ENCODE measurements around the gene ARL8B.
"Not testable (repeated sequence)": the region's sequence is repeated elsewhere in the genome, so short reads cannot be mapped to it uniquely, and the experiment has no call there.

The ARL8B gene

DNA sequence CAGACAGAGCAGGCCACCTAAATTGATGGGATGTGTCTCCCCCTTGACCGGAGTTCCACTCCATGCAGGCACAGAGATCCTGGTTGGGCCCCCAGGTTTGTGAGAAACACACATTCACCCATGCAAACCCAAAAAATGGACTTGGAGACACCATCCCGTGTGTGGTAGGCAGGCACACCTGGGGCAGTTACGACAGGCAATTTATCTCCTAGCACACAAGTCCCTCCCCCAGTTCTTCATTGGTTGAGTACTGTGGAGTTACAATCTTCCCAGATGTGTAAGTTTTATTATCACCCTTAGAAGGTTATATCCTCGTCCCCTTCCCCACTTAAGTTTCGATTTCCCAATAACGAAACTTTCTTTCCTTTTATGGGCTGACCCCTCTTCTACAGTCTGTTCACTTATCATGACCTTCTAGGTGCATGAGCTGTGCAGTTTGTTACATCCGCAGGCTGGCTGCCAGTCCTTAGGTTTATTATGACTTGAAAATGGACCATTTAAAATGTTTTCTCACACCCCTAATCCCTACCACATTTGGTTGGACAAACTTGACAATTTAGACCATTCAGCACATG lies 27.3 kb downstream of the ARL8B start:
- no peak for DNase-seq

- no peak for DNase-seq
Observed at GRCh38 chr3:5151586-5151985, 29.5 kb downstream of the ARL8B start.

DNA sequence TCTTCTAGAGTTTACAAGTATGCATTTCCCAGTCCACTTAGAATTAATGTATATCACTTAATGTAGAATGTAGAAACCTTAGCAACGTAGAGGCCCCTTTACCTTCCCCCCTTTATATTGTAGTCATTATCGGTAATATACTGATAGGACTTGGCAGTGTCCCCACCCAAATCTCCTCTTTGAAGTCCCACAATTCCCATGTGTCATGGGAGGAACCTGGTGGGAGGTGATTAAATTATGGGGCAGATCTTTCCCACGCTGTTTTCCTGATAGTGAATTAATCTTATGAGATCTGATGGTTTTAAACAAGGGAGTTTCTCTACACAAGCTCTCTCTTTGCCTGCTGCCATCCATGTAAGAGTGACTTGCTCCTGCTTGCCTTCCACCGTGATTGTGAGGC lies 31.0 kb downstream of the ARL8B start:
- DNase-seq: no peak

DNA sequence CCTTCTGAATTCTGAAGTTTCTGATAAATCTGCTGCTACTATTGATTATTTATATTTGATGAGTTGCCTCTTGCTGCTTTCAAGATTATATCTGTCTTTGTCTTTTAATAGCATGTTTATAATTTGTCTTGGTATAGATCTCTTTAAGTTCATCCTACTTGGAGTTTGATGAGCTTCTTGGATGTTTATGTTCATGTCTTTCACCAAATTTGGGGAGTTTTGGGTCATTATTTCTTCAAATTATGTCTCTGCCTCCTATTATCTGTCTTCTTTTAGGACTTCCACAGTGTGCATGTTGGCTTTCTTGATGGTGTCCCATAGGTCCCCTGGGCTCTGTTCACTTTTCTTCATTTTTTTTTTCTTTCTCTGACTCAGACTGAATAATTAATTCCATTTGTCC lies 33.1 kb downstream of the ARL8B start:
- no peak for DNase-seq

DNA sequence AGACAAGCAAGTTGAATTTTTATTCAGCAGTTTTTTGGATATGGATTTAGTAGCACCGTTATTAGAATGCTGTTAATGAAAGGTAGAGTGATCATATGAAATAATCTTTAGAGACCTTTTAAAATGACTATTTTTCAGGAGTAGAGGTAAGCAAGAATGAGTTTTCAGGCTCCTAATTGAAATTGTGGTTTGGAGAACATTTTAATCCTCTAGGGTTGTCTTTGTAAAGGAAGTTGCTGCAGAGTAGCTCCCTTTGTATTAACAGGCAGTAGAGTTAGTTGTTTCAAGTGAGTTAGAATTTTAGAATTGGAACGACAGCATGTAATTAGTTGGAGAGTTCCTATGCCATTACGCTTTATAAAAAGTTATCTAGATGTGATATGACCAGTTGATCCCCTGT lies 38.2 kb downstream of the ARL8B start:
- DNase-seq: no peak

DNA sequence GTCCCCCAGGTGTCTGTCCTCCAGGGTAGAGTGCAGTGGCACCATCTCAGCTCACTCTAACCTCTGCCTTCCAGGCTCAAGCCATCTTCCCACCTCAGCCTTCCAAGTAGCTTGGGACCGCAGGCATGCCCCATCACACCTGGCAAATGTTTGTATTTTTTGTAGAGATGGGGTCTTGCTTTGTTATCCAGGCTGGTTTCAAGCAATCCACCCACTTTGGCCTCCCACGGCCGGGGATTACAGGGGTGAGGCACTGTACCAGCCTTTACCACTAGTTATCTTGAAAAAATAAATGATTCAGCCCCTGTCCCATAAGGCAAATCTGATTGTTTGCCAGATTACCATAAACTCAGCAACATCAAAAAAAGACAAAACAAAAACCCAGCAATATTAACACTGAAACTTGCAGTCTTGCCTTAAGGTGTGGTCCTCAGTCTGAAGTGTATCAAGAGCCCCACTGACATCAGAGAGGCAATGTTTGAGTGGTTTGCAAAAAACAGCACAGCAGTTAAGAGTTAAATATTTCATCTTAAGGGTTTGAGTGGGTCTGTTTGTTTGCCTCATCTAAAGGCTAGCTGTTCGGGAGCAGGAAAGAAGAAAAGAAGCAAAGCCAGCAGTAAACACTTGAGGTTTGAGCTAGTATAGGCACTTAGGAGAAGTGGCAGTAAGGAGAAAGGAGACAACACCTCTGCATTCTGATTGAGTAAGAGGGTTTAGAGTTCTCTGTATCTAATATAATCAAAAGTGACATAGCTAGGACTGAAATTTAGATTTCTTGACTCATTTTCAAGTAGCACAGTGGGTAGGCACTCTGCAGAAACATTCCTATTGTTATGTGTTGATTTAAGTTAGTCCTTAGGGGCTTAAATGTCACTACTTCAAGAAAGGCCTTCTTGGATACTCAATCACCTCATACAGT lies 39.1 kb downstream of the ARL8B start:
- no peak for DNase-seq

GRCh38 chr3:5162102-5162501 lies 40.0 kb downstream of the ARL8B start:
- DNase-seq: no peak

- no peak for DNase-seq
Observed at GRCh38 chr3:5165698-5166097, 43.6 kb downstream of the ARL8B start.

- DNase-seq: no peak
Observed at GRCh38 chr3:5166846-5167245, 44.8 kb downstream of the ARL8B start.

DNA sequence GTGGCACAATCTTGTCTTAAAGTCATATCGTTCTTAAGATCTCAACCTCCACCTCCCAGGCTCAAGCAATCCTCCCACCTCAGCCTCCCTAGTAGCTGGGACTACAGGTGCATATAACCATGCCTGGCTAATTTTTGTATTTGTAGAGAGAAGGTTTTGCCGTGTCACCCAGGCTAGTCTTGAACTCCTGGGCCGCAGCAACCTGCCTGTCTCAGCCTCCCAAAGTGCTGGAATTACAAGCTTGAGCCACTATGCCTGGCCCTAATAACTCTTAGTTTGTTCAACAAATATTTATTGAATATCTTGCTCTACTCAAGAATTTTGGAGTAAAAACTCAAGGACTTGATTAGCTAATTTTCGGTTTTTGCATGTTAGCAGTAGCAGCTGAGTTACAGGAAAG lies 46.0 kb downstream of the ARL8B start:
- no peak for DNase-seq

GRCh38 chr3:5169807-5170206 lies 47.7 kb downstream of the ARL8B start:
- DNase-seq: no peak

DNA sequence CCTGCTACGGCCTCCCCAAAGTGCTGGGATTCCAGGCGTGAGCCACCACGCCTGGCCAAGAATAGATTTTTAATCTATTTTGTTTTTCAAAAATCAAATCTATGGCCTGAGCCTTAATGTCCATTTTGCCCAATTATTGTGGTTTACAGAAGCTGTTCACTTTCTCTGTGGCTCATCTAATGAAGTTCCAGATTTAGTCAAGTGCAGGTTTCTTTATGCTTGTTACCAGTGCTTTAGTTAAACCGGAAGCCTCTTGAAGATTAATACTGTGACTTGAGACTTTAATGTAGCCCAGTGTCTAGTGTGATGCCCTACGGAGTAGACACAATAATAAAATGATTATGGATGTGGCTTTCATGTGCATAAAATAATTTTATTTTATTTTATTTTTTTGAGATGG lies 48.9 kb downstream of the ARL8B start:
- no peak for DNase-seq

- DNase-seq: no peak
Observed at GRCh38 chr3:5172018-5172417, 49.9 kb downstream of the ARL8B start.

GRCh38 chr3:5179036-5179435 lies 56.9 kb downstream of the ARL8B start:
- not testable (repeated sequence) for DNase-seq

- no peak for DNase-seq
Observed at GRCh38 chr3:5181469-5182141, 59.5 kb downstream of the ARL8B start.

- DNase-seq: not testable (repeated sequence)
Observed at GRCh38 chr3:5183714-5184113, 61.6 kb downstream of the ARL8B start.

DNA sequence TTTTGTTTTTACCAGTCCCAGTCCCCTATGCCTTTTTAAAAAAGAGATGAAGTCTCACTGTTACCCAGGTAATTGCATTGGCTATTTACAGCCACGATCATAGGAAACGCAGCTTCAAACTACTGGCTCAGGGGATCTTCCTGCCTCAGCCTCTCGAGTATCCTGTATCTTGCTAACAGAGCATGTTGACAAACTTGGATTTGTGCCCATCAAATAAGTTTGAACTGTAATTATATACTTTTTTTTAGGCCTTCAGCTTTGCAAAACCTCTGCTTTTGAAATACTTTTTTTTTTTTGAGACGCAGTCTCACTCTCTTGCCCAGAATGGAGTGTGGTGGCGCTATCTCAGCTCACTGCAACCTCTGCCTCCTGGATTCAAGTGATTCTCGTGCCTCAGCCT lies 62.4 kb downstream of the ARL8B start:
- DNase-seq: no peak

DNA sequence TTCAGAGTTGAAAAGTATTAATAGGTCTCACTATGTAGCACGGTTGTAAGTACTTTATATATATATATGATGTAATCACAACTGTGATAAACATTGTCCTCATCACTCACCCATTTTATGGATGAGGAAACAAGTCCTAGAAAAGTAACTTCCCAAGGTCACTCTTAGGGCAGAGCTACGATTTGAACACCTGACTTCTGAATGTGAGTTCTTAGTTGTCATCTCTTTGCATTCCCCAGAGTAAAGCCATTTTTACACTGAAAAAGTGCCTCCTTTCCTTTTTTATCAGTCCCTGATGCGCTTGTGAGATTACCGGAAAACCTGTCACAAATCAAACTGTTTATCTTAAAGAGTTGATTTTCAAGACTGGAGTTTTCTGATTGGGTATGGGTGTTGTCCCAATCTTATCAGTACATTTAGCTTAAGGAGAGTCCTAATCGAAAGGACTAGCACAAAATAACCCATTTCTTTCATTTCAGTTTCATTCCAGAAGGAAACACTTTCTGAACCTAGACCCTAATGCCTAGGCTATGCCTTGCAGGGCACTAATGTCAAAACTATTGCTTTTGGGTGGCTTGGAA lies 63.1 kb downstream of the ARL8B start:
- no peak for DNase-seq

DNA sequence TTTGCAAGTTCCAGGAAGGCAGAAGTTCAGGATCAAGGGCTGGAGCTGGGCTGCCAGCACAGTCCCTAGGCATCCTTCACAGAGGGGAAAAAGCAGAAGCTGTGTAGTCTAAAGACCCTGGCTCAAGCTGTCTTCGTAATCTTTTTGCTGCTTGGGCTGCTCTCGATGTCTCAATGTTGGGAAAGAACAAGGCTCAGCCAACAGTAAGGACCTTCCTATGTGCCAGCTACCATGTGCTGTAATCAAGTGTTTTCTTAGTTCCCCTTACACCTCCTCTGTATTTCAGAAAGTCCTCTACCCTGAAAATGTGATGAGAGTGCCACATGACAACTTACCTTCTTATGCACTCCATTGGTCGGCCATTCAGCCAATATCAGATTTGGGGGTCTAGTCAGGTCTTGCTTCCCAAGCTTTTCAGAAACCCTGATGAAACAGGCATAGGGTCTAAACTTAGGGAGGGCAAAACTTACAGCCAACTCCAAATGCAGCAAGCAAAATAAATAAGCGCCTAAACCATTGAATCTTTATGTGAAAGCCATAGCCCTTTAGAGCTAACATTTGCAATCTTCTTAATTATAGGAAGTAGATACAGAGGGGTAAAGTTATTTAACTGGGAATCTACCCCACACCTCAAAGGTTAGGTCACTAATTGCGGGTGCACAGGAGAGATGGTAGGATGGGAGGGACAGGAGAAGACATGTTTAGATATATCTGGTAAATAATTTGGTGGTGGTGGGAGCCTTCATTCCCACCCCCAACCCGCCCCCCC lies 64.2 kb downstream of the ARL8B start:
- no peak for DNase-seq

DNA sequence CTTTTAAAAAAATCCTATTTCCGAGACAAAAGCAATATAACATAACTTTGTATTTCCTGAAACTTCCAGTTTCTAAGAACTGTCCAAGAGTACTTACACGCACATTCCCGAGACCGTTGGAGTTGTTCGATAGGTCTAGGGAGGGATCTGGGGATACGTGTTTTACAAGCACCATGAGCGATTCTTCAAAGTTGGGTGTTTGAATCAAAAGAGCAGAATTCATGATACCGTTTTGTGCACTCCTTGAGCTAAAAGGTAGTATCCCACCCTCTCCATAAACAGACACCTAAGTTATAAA lies 64.7 kb downstream of the ARL8B start:
- DNase-seq: no peak

DNA sequence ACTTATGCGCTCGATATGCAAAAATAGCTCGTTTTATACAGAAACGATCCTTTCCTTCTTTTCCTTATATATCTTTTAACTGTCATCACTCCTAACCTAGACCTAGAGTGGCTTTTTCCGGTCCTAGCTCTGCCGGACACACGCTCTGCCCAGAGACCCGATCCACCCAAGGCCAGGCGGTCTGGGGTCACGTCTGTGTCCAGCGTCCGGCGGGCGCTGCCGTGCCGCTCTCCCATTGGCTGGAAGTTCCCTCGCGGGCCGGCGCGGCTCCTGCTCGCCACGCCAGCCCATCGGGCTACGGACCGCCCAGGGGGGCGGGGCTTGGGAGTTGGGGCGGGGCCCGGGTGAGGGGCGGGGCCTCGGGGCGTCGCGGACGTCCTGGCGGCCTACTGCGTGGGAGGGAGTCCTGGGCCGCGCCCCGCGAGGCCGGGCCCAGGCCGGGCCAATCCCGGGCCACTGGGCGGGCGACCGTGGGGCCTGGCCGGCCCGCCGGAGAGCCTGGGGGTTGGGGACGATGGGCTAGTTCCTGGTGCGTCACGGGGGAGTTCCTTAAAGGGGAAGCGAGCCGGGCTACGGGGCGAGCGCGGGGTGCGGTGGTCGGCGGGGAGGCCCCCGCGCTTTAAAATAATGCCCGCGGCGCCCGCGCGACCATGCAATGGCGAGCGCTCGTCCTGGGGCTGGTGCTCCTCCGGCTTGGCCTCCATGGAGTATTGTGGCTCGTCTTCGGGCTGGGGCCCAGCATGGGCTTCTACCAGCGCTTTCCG lies 65.2 kb downstream of the ARL8B start, which contains the start of gene EDEM1:
TSS of gene EDEM1 (plus strand) at position 552 of the 764 bp plus-strand sequence. CDS start at position 651, 99 bp downstream.
- peak; percentile 44 for DNase-seq

DNA sequence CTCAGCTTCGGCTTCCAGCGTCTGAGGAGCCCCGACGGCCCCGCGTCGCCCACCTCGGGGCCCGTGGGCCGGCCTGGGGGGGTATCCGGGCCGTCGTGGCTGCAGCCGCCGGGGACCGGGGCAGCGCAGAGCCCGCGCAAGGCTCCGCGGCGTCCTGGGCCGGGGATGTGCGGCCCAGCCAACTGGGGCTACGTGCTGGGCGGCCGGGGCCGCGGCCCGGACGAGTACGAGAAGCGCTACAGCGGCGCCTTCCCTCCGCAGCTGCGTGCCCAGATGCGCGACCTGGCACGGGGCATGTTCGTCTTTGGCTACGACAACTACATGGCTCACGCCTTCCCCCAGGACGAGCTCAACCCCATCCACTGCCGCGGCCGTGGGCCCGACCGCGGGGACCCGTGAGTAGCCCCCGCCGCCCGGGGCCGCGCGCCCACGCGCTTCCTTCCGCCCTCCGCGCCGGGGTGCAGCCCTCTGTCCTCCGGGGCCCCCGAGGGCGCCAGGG lies 65.9 kb downstream of the ARL8B start:
- no peak for DNase-seq
